Progenitor cell of endocrine pancreas (in vitro differentiated cells): ENCODE results near the gene MYL6B. TPM values are rescaled to one million over a fixed set of nuclear protein-coding genes. Genes with fewer than 3 reads are reported as not detected.

Source experiments
- DNase-seq: peaks from one replicate; pipeline ENCODE4 v3.0.0; 2021; ENCODE audit warnings: low spot score; ENCODE audit not compliant: unreplicated experiment
- H3K27ac Mint-ChIP-seq: 2 replicates; pipeline ENCODE4 v1.8.0; 2021; ENCODE audit warnings: mild to moderate bottlenecking, moderate library complexity, mixed read lengths
- H3K27me3 Mint-ChIP-seq: 2 replicates; pipeline ENCODE4 v1.8.0; 2021; ENCODE audit warnings: mixed read lengths
- H3K36me3 Mint-ChIP-seq: 2 replicates; pipeline ENCODE4 v1.8.0; 2022; ENCODE audit warnings: mixed read lengths; ENCODE audit not compliant: insufficient read depth
- H3K4me1 Mint-ChIP-seq: 2 replicates; pipeline ENCODE4 v1.8.0; 2021; ENCODE audit warnings: low read depth, mixed read lengths
- H3K4me3 Mint-ChIP-seq: 2 replicates; pipeline ENCODE4 v1.8.0; 2021; ENCODE audit warnings: low read depth, mild to moderate bottlenecking, moderate library complexity, mixed read lengths
- H3K9me3 Mint-ChIP-seq: 2 replicates; pipeline ENCODE4 v1.8.0; 2021; ENCODE audit warnings: low read depth, mixed read lengths
- CTCF ChIP-seq: fragments of 200-600 bp; sonication (generic); IDR thresholded peaks from one replicate; pipeline ENCODE4 v1.5.0; 2021; ENCODE audit warnings: antibody characterized with exemption, mild to moderate bottlenecking; ENCODE audit not compliant: unreplicated experiment
- total RNA-seq: library from RNA; stranded (reverse); gene quantifications from 2 replicates; pipeline ENCODE4 v1.2.1, GENCODE V29; 2021

MYL6B gene
- total RNA-seq, 1 donor from 2014 or later, result 172 TPM

- peak; percentile 14 for TF ChIP-seq CTCF
- Mint-ChIP-seq H3K36me3 (peaks cover 13% of the 10 kb centered on the region), H3K4me1 (peaks cover 1% of the 10 kb centered on the region), H3K27me3 (no peaks in the 10 kb centered on the region), H3K9me3 (no peaks in the 10 kb centered on the region), H3K27ac (no peak overlapping the region), H3K4me3 (no peak overlapping the region)
- DNase-seq, result no peak
Measured at GRCh38 chr12:56205445-56205844, 53.1 kb downstream of the MYL6B start.

- Mint-ChIP-seq H3K4me3 (no peak overlapping the region), H3K36me3 (peaks cover 14% of the 10 kb centered on the region), H3K27ac (no peak overlapping the region), H3K4me1 (peaks cover 1% of the 10 kb centered on the region), H3K27me3 (no peaks in the 10 kb centered on the region), H3K9me3 (no peaks in the 10 kb centered on the region)
- TF ChIP-seq CTCF, result peak; percentile 55
- DNase-seq, result no peak
Measured at GRCh38 chr12:56206452-56207166, 54.2 kb downstream of the MYL6B start.

Other genes starting within 250 kb of the MYL6B start
- gene PYM1, start 224.7 kb upstream of the MYL6B start, total RNA-seq, result 38.0 and 42.8 TPM in 2 replicates
- gene DGKA, start 221.4 kb upstream of the MYL6B start, total RNA-seq, result 10.2 and 16.8 TPM in 2 replicates
- 3.7 and 6.3 TPM in 2 replicates for gene PMEL, start 186.5 kb upstream of the MYL6B start, total RNA-seq
- 62.1 and 66.9 TPM in 2 replicates for gene CDK2, start 185.8 kb upstream of the MYL6B start, total RNA-seq
- gene RAB5B, start 178.5 kb upstream of the MYL6B start, total RNA-seq, result 111 and 116 TPM in 2 replicates
- 44.8 and 45.6 TPM in 2 replicates for gene SUOX, start 155.3 kb upstream of the MYL6B start, total RNA-seq
- 20.6 and 21.0 TPM in 2 replicates for gene IKZF4, start 131.5 kb upstream of the MYL6B start, total RNA-seq
- gene RPS26, start 110.7 kb upstream of the MYL6B start, total RNA-seq, result 30.2 and 39.3 TPM in 2 replicates
- gene ERBB3, start 72.4 kb upstream of the MYL6B start, total RNA-seq, result 206 and 221 TPM in 2 replicates
- 103 and 106 TPM in 2 replicates for gene PA2G4, start 48.0 kb upstream of the MYL6B start, total RNA-seq
- gene RPL41, start 36.0 kb upstream of the MYL6B start, total RNA-seq, result 3,912 and 3,916 TPM in 2 replicates
- 12.0 and 13.8 TPM in 2 replicates for gene ZC3H10, start 34.3 kb upstream of the MYL6B start, total RNA-seq
- gene ESYT1, start 24.3 kb upstream of the MYL6B start, total RNA-seq, result 102 TPM in 2 replicates
- 1,155 and 1,178 TPM in 2 replicates for gene MYL6, start 5.8 kb downstream of the MYL6B start, total RNA-seq
- gene SMARCC2, start 36.9 kb downstream of the MYL6B start, total RNA-seq, result 202 and 207 TPM in 2 replicates
- gene RNF41, start 69.3 kb downstream of the MYL6B start, total RNA-seq, result 50.0 and 50.8 TPM in 2 replicates
- gene NABP2, start 71.8 kb downstream of the MYL6B start, total RNA-seq, result 37.9 and 40.5 TPM in 2 replicates
- gene SLC39A5, start 77.5 kb downstream of the MYL6B start, total RNA-seq, result 62.9 and 65.2 TPM in 2 replicates
- 60.3 and 64.3 TPM in 2 replicates for gene ANKRD52, start 105.8 kb downstream of the MYL6B start, total RNA-seq
- 23.6 and 24.6 TPM in 2 replicates for gene COQ10A, start 114.4 kb downstream of the MYL6B start, total RNA-seq
- gene CS, start 147.7 kb downstream of the MYL6B start, total RNA-seq, result 209 and 216 TPM in 2 replicates
- 225 and 230 TPM in 2 replicates for gene CNPY2, start 163.4 kb downstream of the MYL6B start, total RNA-seq
- gene PAN2, start 181.4 kb downstream of the MYL6B start, total RNA-seq, result 69.3 and 73.1 TPM in 2 replicates
- gene IL23A, start 186.3 kb downstream of the MYL6B start, total RNA-seq, result 0.67 and 0.89 TPM in 2 replicates
- gene STAT2, start 207.5 kb downstream of the MYL6B start, total RNA-seq, result 158 and 163 TPM in 2 replicates
- not detected in 2 replicates for gene APOF, start 210.3 kb downstream of the MYL6B start, total RNA-seq